ENCODE data around the gene MCF2L. TPM values are rescaled to one million over a fixed set of nuclear protein-coding genes. Genes with fewer than 3 reads are reported as not detected.

The MCF2L gene
- total and polyA plus RNA-seq, 10 of the 15 experiments (the other 5 are each of a cell fraction or from before 2014, with no cell fraction given) = 0.06 to 1.1 (median 0.21) TPM; not detected in 2

DNA sequence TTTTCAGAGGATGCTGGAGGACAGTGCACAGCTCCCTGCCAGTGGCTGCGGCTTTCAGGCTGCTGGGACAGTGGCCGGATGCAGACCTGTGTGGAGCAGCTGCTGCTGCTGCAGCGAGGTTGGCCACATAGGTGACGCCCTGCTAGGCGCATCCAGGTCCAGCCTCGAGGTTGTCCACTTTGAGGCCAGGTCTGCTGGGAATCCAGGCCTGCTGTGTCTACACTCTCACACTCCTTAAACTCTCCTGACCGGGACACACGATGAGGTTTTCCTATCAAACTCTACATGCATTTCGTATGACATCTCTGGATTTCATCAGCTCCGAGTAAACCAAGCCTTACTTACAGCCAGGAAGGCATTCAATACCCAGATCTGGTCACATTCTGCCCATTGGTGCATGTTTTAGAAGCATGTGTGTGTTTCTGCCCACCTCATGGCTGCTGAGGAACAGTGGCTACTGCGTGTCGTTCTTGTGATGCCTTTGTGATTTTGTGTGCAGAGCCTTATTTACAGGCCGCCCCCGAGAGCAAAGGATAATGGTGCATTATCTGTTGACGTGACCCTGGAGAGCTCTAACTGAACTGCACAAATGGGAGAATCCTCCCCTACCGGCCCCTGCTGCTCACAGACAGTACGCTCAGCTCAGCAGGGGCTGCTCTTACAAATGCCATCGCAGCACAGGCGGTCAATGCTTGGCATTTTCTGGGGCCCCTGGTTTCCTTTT is 12.3 kb upstream of the MCF2L start:
- Histone ChIP-seq H3K4me3 (no peak overlapping the region), H3K9me3 (replicated peaks; ENCODE audit: control insufficient read depth, insufficient read depth, low read length) (no peaks in the 10 kb centered on the region), H3K4me1 (ENCODE audit: control insufficient read depth, insufficient read depth, low read length) (no peaks in the 10 kb centered on the region), H3K9ac (ENCODE audit: control insufficient read depth, insufficient read depth, low read length) (no peak overlapping the region), H2AFZ (ENCODE audit: control insufficient read depth, low read depth, low read length) (no peak overlapping the region), H3K79me2 (ENCODE audit: control insufficient read depth, insufficient read depth, low read length) (no peaks in the 10 kb centered on the region), H3K4me2 (ENCODE audit: control insufficient read depth, insufficient read depth) (no peak overlapping the region), H4K20me1 (ENCODE audit: control insufficient read depth, insufficient read depth) (no peaks in the 10 kb centered on the region), H3K36me3 (ENCODE audit: control insufficient read depth in 2 of 2, insufficient read depth in 2 of 2, low read length in 1 of 2) (no peaks in the 10 kb centered on the region), H3K27me3 (replicated peaks in 1 of 2; ENCODE audit: control insufficient read depth in 2 of 2, insufficient read depth in 2 of 2, low read length in 1 of 2) (no peaks in the 10 kb centered on the region; a peak in 1 of 4 replicates), H3K27ac (ENCODE audit: control insufficient read depth, insufficient read depth) (no peak overlapping the region)
- 36% methylated on average over 19 of the region's 19 CpGs for WGBS (ENCODE audit: insufficient coverage, insufficient replicate concordance, low lambda C conversion rate, missing lambda C conversion rate)
- ChIA-PET CTCF (interaction anchor here (1.6 kb wide), 1 partner anchor 14 kb away, joined by 5 read pairs; no protein-coding TSS in a partner anchor), RAD21 (ENCODE audit: unreplicated experiment) (no interaction called here), POLR2A (no interaction called here), SMC1A (ENCODE audit: uncharacterized antibody, unreplicated experiment) (no interaction called here)
- BruUV-seq (replicated peaks) = no TSS peak
- intact Hi-C loops (cut with micrococcal nuclease; ENCODE audit: unreplicated experiment) = no loop called here
- FAIRE-seq (no peak), DNase-seq (ENCODE audit: low read depth, low spot score) (no peak), ATAC-seq (no peak)
- no peak for TF ChIP-seq RELA (IDR thresholded peaks at IDR 0.05; ENCODE audit: borderline replicate concordance, partially characterized antibody)
- TF ChIP-seq, protein P1, sequence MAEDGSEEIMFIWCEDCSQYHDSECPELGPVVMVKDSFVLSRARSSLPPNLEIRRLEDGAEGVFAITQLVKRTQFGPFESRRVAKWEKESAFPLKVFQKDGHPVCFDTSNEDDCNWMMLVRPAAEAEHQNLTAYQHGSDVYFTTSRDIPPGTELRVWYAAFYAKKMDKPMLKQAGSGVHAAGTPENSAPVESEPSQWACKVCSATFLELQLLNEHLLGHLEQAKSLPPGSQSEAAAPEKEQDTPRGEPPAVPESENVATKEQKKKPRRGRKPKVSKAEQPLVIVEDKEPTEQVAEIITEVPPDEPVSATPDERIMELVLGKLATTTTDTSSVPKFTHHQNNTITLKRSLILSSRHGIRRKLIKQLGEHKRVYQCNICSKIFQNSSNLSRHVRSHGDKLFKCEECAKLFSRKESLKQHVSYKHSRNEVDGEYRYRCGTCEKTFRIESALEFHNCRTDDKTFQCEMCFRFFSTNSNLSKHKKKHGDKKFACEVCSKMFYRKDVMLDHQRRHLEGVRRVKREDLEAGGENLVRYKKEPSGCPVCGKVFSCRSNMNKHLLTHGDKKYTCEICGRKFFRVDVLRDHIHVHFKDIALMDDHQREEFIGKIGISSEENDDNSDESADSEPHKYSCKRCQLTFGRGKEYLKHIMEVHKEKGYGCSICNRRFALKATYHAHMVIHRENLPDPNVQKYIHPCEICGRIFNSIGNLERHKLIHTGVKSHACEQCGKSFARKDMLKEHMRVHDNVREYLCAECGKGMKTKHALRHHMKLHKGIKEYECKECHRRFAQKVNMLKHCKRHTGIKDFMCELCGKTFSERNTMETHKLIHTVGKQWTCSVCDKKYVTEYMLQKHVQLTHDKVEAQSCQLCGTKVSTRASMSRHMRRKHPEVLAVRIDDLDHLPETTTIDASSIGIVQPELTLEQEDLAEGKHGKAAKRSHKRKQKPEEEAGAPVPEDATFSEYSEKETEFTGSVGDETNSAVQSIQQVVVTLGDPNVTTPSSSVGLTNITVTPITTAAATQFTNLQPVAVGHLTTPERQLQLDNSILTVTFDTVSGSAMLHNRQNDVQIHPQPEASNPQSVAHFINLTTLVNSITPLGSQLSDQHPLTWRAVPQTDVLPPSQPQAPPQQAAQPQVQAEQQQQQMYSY (CRISPR knock-in tag; IDR thresholded peaks at IDR 0.05) = no peak
- TF ChIP-seq SMAD5 (IDR thresholded peaks at IDR 0.05; ENCODE audit: low read depth) = no peak
- TF ChIP-seq MXI1 (IDR thresholded peaks at IDR 0.05; ENCODE audit: low read depth, low read length) = no peak
- no peak for TF ChIP-seq FOXK2 (IDR thresholded peaks at IDR 0.05)
- TF ChIP-seq, protein P2, sequence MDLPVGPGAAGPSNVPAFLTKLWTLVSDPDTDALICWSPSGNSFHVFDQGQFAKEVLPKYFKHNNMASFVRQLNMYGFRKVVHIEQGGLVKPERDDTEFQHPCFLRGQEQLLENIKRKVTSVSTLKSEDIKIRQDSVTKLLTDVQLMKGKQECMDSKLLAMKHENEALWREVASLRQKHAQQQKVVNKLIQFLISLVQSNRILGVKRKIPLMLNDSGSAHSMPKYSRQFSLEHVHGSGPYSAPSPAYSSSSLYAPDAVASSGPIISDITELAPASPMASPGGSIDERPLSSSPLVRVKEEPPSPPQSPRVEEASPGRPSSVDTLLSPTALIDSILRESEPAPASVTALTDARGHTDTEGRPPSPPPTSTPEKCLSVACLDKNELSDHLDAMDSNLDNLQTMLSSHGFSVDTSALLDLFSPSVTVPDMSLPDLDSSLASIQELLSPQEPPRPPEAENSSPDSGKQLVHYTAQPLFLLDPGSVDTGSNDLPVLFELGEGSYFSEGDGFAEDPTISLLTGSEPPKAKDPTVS (IDR thresholded peaks at IDR 0.05; ENCODE audit: low read depth, low read length) = no peak
- TF ChIP-seq MTA3 (IDR thresholded peaks at IDR 0.05; ENCODE audit: borderline replicate concordance, low read length) = no peak
- TF ChIP-seq ZNF622 (IDR thresholded peaks at IDR 0.05) = no peak
- no peak for TF ChIP-seq GABPA (IDR thresholded peaks at IDR 0.05; ENCODE audit: low read depth)
- no peak for TF ChIP-seq SIN3A (IDR thresholded peaks at IDR 0.05; ENCODE audit: low read depth, low read length)
- no peak for TF ChIP-seq SREBF2 (IDR thresholded peaks at IDR 0.05; ENCODE audit: low read length)
- no peak for TF ChIP-seq CEBPB (IDR thresholded peaks at IDR 0.05; ENCODE audit: borderline replicate concordance in 1 of 2, low read depth in 2 of 2, low read length in 2 of 2)
- TF ChIP-seq NFXL1 (IDR thresholded peaks at IDR 0.05; ENCODE audit: borderline replicate concordance) = no peak
- TF ChIP-seq NFIC (IDR thresholded peaks at IDR 0.05; ENCODE audit: low read depth, low read length) = no peak
- in situ Hi-C loops (cut with MboI) = no loop called here
